ENCODE data around the gene SBK1. TPM values are rescaled to one million over a fixed set of nuclear protein-coding genes. Genes with fewer than 3 reads are reported as not detected.

SBK1 gene
- total RNA-seq, 1 donor from 2014 or later, result 1.0 TPM

DNA sequence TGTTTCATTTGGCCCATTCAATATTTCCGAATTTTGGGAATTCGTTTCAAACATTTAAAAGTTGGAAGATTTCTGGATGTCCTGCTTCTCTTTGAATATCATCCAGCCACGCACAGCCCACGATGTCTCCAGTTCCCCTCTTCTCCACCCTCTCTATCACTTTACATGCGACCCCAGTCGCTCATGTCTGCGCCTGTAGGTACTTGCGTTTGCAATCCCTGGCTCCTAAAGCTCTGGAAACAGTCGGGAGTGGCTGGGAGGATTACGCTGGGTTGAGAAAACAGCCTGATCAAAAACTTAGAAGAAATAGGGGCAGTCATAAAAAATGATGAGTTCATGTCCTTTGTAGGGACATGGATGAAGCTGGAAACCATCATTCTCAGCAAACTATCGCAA is 1.5 kb upstream of the SBK1 start:
- Histone ChIP-seq H3K9me3 (ENCODE audit: control insufficient read depth in 3 of 3, low read length in 3 of 3) (no peaks in the 10 kb centered on the region), H3K36me3 (ENCODE audit: control insufficient read depth in 3 of 3, insufficient read depth in 3 of 3, low read length in 3 of 3) (peaks cover 0 to 5% (median 2%) of the 10 kb centered on the region in 3 donors), H3K4me1 (ENCODE audit: control insufficient read depth in 3 of 3, insufficient read depth in 3 of 3, low read length in 3 of 3) (peaks cover 39 to 42% (median 41%) of the 10 kb centered on the region in 3 donors), H3K9ac (ENCODE audit: low read depth in 1 of 3, low read length in 3 of 3) (no peak overlapping the region), H3K27ac (ENCODE audit: low read depth, low read length) (no peak overlapping the region), H3K27me3 (ENCODE audit: control insufficient read depth in 3 of 3, insufficient read depth in 3 of 3, low read length in 3 of 3) (peaks cover 0 to 6% (median 3%) of the 10 kb centered on the region in 3 donors), H3K4me3 (ENCODE audit: low read length in 3 of 3) (no peak overlapping the region)

DNA sequence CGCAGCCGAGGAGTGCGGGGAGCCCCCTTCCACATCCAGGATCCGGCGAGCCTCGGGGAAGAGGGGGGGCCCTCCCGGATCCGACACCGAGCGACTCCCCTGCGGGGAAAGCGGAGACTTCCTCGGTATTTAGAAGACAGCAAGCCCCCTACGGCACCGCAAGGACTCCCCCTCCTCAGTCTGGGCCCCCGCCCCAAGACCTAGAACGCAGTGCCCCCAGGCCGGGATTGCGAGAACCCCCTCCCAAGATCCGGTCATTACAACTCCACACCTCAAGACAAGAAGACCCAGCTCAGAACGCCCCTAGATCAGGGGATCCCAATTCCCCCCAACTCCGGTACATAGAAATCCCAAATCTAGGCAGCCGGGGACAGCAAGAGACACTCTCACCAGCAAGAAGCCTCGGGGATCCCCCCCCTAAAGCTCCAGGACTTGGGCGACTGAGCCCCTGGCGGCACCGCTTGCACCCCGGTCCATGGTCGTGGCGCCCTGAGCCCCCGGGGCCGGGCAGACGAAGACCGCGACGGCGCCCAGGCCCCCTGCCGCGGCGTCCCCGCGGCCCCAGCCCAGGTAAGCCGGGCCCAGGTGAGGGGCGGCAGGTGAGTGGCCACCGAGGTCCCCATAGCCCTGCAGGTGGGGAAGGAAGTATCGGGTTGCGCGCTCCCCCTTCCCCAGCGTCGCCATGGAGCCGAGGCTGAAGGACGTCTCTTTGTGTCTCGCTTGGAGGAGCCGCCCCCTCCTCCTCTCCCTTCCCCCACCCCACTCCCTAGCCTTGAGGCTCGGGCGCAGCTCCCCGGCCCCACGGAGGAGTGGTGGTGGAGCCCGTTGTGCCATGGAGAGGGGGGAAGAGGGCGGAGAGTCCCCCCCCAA is 641 bp downstream of the SBK1 start:
- H3K27ac ChIP-seq (ENCODE audit: low read depth, low read length), result no peak overlapping the region
- H3K27me3 ChIP-seq (ENCODE audit: control insufficient read depth in 3 of 3, insufficient read depth in 3 of 3, low read length in 3 of 3), result peaks cover 0 to 6% (median 3%) of the 10 kb centered on the region in 3 donors
- peak overlapping the region; percentile 10 to 64 (median 62) for H3K9ac ChIP-seq (ENCODE audit: low read depth in 1 of 3, low read length in 3 of 3)
- peaks cover 0 to 3% (median 0%) of the 10 kb centered on the region in 3 donors for H3K36me3 ChIP-seq (ENCODE audit: control insufficient read depth in 3 of 3, insufficient read depth in 3 of 3, low read length in 3 of 3)
- H3K4me1 ChIP-seq (ENCODE audit: control insufficient read depth in 3 of 3, insufficient read depth in 3 of 3, low read length in 3 of 3), result peaks cover 35 to 43% (median 40%) of the 10 kb centered on the region in 3 donors
- H3K9me3 ChIP-seq (ENCODE audit: control insufficient read depth in 3 of 3, low read length in 3 of 3), result no peaks in the 10 kb centered on the region
- H3K4me3 ChIP-seq (ENCODE audit: low read length in 3 of 3), result peak overlapping the region; percentile 38 to 60 (median 57)

DNA sequence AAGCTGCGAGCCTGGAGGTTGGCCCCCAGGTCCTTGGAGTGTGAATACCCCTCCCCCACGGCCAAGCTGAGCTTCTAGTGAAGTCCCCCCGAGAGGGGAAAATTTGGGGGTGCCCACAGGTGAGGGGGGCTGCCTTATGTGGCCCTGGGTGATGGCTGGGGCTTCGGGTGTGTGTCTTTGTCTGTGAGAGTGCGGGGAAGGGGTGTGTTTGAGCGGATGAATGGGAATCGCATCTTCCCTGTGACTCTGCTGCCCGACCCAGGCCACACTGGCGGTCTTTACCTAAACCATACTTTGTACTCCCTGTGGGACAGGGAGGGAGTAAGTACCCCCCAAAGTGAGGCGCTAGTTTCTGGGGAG is 1.3 kb downstream of the SBK1 start:
- no peaks in the 10 kb centered on the region for H3K9me3 ChIP-seq (ENCODE audit: control insufficient read depth in 3 of 3, low read length in 3 of 3)
- peaks cover 0 to 6% (median 3%) of the 10 kb centered on the region in 3 donors for H3K27me3 ChIP-seq (ENCODE audit: control insufficient read depth in 3 of 3, insufficient read depth in 3 of 3, low read length in 3 of 3)
- H3K4me1 ChIP-seq (ENCODE audit: control insufficient read depth in 3 of 3, insufficient read depth in 3 of 3, low read length in 3 of 3), result peaks cover 28 to 42% (median 40%) of the 10 kb centered on the region in 3 donors
- H3K36me3 ChIP-seq (ENCODE audit: control insufficient read depth in 3 of 3, insufficient read depth in 3 of 3, low read length in 3 of 3), result peaks cover 0 to 3% (median 0%) of the 10 kb centered on the region in 3 donors
- H3K9ac ChIP-seq (ENCODE audit: low read depth in 1 of 3, low read length in 3 of 3), result no peak overlapping the region
- H3K4me3 ChIP-seq (ENCODE audit: low read length in 3 of 3), result no peak overlapping the region
- no peak overlapping the region for H3K27ac ChIP-seq (ENCODE audit: low read depth, low read length)

DNA sequence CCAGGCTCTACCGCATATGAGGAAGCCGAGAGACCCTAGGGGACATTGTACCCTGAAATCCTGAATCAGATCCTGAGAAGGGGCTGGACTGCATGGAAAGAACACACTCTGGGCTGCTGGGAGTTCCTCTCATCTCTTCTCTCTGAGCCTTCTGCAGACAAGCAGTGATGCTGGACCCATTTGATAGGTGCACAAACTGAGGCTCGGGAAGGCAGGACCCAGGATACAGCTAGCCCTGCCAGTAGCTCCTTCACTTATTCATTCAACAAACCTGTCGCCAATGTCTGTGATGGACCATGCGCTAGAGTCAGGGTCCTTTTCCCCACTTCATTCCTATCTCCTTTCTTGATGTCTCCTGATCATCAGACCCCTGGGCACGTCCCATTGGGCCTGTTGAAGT is 1.9 kb downstream of the SBK1 start:
- peaks cover 0 to 3% (median 0%) of the 10 kb centered on the region in 3 donors for H3K36me3 ChIP-seq (ENCODE audit: control insufficient read depth in 3 of 3, insufficient read depth in 3 of 3, low read length in 3 of 3)
- H3K27me3 ChIP-seq (ENCODE audit: control insufficient read depth in 3 of 3, insufficient read depth in 3 of 3, low read length in 3 of 3), result peaks cover 0 to 6% (median 3%) of the 10 kb centered on the region in 3 donors
- H3K9me3 ChIP-seq (ENCODE audit: control insufficient read depth in 3 of 3, low read length in 3 of 3), result no peaks in the 10 kb centered on the region
- no peak overlapping the region for H3K9ac ChIP-seq (ENCODE audit: low read depth in 1 of 3, low read length in 3 of 3)
- H3K4me1 ChIP-seq (ENCODE audit: control insufficient read depth in 3 of 3, insufficient read depth in 3 of 3, low read length in 3 of 3), result peaks cover 22 to 38% (median 34%) of the 10 kb centered on the region in 3 donors
- H3K27ac ChIP-seq (ENCODE audit: low read depth, low read length), result no peak overlapping the region
- no peak overlapping the region for H3K4me3 ChIP-seq (ENCODE audit: low read length in 3 of 3)

DNA sequence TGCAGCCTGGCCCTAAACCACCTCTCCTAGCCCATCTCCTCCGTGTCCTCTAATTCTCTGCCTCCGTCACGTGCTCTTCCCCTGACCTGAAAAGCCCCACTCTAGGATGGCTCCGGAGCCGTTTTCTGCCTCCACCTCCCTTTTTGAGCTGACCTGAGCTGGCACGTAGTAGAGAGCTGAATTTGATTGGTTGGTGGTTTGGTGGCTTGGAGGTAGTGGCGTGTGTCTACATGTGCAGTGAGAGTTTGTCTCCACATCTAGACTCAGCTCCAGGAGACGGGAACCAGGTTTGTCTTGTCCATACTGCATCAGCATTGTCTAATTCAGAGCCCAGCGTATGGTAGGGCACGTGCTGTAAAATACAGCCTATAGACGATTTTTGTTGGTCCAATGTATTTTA is 3.0 kb downstream of the SBK1 start:
- Histone ChIP-seq H3K36me3 (ENCODE audit: control insufficient read depth in 3 of 3, insufficient read depth in 3 of 3, low read length in 3 of 3) (peaks cover 0 to 3% (median 0%) of the 10 kb centered on the region in 3 donors), H3K4me3 (ENCODE audit: low read length in 3 of 3) (no peak overlapping the region), H3K9ac (ENCODE audit: low read depth in 1 of 3, low read length in 3 of 3) (no peak overlapping the region), H3K27ac (ENCODE audit: low read depth, low read length) (no peak overlapping the region), H3K4me1 (ENCODE audit: control insufficient read depth in 3 of 3, insufficient read depth in 3 of 3, low read length in 3 of 3) (peaks cover 20 to 39% (median 33%) of the 10 kb centered on the region in 3 donors), H3K27me3 (ENCODE audit: control insufficient read depth in 3 of 3, insufficient read depth in 3 of 3, low read length in 3 of 3) (peaks cover 0 to 6% (median 3%) of the 10 kb centered on the region in 3 donors), H3K9me3 (ENCODE audit: control insufficient read depth in 3 of 3, low read length in 3 of 3) (no peaks in the 10 kb centered on the region)

DNA sequence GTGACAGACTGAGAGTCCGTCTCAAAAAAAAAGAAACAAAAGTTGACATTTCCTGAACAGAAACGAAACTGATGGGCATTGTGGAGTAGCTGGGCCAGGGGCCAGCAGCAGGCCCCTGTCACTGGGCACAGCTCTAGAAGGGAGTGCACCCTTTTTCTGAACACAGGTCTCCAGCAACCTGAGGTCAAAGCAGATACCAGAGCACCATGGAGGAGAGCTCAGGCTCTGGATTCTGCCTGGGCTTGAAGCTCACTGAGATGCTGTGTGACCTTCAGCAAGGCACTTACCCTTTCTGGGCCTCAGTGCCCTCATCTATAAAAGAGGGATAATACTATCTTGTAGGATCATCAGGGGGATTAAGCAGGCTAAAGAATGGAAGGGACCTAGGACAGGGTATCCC is 5.0 kb downstream of the SBK1 start:
- Histone ChIP-seq H3K9ac (ENCODE audit: low read depth in 1 of 3, low read length in 3 of 3) (no peak overlapping the region), H3K36me3 (ENCODE audit: control insufficient read depth in 3 of 3, insufficient read depth in 3 of 3, low read length in 3 of 3) (peaks cover 0 to 3% (median 0%) of the 10 kb centered on the region in 3 donors), H3K27me3 (ENCODE audit: control insufficient read depth in 3 of 3, insufficient read depth in 3 of 3, low read length in 3 of 3) (peaks cover 0 to 6% (median 3%) of the 10 kb centered on the region in 3 donors), H3K4me1 (ENCODE audit: control insufficient read depth in 3 of 3, insufficient read depth in 3 of 3, low read length in 3 of 3) (peaks cover 30 to 54% (median 47%) of the 10 kb centered on the region in 3 donors), H3K4me3 (ENCODE audit: low read length in 3 of 3) (no peak overlapping the region), H3K9me3 (ENCODE audit: control insufficient read depth in 3 of 3, low read length in 3 of 3) (no peaks in the 10 kb centered on the region), H3K27ac (ENCODE audit: low read depth, low read length) (no peak overlapping the region)

DNA sequence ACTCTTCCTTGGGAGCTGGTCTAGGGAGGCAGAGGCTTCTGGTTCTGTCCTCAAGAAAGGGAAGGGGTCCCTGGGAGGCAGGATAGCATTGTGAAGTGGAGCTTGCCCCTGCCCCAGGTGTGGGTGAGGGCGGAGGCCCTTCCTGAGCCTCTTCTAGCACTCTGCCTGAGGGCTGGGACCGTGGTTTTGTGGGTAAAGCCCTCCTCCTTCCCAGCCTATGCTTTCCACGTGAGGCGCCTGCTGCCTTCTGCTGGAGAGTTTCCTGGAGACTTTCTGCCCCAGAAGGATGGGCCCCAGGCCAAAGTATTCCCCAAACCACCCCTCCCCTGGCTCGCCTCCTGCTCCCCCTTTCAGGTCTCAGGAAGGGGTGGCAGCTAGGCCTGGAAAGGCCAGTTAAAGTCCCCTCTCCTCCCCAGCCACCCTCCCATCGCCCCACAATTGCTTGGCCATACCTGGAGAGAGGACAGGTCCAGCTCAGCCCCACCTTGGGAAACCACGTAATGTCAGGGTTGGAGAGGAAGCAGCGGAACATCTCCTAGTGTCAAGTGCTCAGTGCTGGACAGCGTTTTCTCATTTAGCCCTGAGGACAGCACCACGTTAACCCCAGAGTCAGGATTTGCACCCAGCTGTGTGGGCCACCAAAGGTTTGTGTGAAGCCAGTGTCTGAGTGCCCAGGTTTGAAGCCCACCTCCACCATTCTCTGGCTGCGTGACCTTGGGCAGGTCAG is 5.6 kb downstream of the SBK1 start:
- Histone ChIP-seq H3K9ac (ENCODE audit: low read depth in 1 of 3, low read length in 3 of 3) (peak overlapping the region in 1 of 3 donors; percentile 25), H3K36me3 (ENCODE audit: control insufficient read depth in 3 of 3, insufficient read depth in 3 of 3, low read length in 3 of 3) (peaks cover 0 to 3% (median 0%) of the 10 kb centered on the region in 3 donors), H3K27me3 (ENCODE audit: control insufficient read depth in 3 of 3, insufficient read depth in 3 of 3, low read length in 3 of 3) (peaks cover 0 to 6% (median 3%) of the 10 kb centered on the region in 3 donors), H3K27ac (ENCODE audit: low read depth, low read length) (no peak overlapping the region), H3K4me1 (ENCODE audit: control insufficient read depth in 3 of 3, insufficient read depth in 3 of 3, low read length in 3 of 3) (peaks cover 25 to 52% (median 45%) of the 10 kb centered on the region in 3 donors), H3K4me3 (ENCODE audit: low read length in 3 of 3) (no peak overlapping the region), H3K9me3 (ENCODE audit: control insufficient read depth in 3 of 3, low read length in 3 of 3) (no peaks in the 10 kb centered on the region)

DNA sequence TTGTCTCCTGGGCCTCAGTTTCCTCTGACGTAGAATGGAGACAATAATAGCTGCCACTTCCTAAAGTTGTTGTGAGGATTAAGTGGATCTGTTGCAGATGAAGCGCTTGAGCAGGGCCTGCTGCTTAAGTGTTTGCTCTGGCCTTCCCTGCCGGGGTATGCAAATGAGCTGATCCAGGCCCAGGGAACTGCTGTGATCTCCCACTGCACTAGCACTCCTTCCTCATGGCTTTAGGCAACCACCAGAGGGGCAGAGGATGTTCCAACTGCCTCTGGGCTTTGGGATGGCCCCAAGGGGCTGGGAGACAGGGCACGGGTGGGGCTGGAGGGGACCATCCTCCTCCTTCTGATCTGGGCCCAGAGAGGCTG is 6.2 kb downstream of the SBK1 start:
- peaks cover 0 to 3% (median 0%) of the 10 kb centered on the region in 3 donors for H3K36me3 ChIP-seq (ENCODE audit: control insufficient read depth in 3 of 3, insufficient read depth in 3 of 3, low read length in 3 of 3)
- no peak overlapping the region for H3K27ac ChIP-seq (ENCODE audit: low read depth, low read length)
- peaks cover 23 to 49% (median 44%) of the 10 kb centered on the region in 3 donors for H3K4me1 ChIP-seq (ENCODE audit: control insufficient read depth in 3 of 3, insufficient read depth in 3 of 3, low read length in 3 of 3)
- peaks cover 0 to 6% (median 3%) of the 10 kb centered on the region in 3 donors for H3K27me3 ChIP-seq (ENCODE audit: control insufficient read depth in 3 of 3, insufficient read depth in 3 of 3, low read length in 3 of 3)
- H3K4me3 ChIP-seq (ENCODE audit: low read length in 3 of 3), result no peak overlapping the region
- H3K9me3 ChIP-seq (ENCODE audit: control insufficient read depth in 3 of 3, low read length in 3 of 3), result no peaks in the 10 kb centered on the region
- H3K9ac ChIP-seq (ENCODE audit: low read depth in 1 of 3, low read length in 3 of 3), result peak overlapping the region in 1 of 3 donors; percentile 25

DNA sequence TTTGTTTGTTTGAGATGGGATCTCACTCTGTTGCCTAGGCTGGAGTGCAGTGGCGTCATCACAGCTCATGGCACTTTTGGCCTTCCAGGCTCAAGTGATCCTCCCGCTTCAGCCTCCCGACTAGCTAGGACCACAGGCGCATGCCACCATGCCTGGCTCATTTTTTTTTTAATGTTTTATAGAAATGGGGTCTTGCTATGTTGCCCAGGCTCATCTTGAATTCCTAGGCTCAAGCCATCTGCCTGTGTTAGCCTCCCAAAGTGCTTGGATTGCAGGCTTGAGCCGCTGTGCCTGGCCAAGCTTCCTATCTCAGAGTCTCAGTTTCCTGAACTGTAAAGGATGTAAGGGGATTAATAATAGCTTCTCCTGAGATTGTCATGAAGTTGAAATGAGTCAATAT is 8.0 kb downstream of the SBK1 start:
- Histone ChIP-seq H3K36me3 (ENCODE audit: control insufficient read depth in 3 of 3, insufficient read depth in 3 of 3, low read length in 3 of 3) (peaks cover 0 to 3% (median 0%) of the 10 kb centered on the region in 3 donors), H3K4me1 (ENCODE audit: control insufficient read depth in 3 of 3, insufficient read depth in 3 of 3, low read length in 3 of 3) (peaks cover 16 to 45% (median 39%) of the 10 kb centered on the region in 3 donors), H3K27me3 (ENCODE audit: control insufficient read depth in 3 of 3, insufficient read depth in 3 of 3, low read length in 3 of 3) (no peaks in the 10 kb centered on the region), H3K9ac (ENCODE audit: low read depth in 1 of 3, low read length in 3 of 3) (no peak overlapping the region), H3K27ac (ENCODE audit: low read depth, low read length) (no peak overlapping the region), H3K9me3 (ENCODE audit: control insufficient read depth in 3 of 3, low read length in 3 of 3) (no peaks in the 10 kb centered on the region), H3K4me3 (ENCODE audit: low read length in 3 of 3) (no peak overlapping the region)

Measured in skeletal muscle tissue (tissue), 4 donors.